GM21717 (cell line): Measurements from ENCODE around the gene TBXAS1.

Experiments used
- ATAC-seq: cut with Tn5 transposase; IDR thresholded peaks from one replicate; pipeline ENCODE4 v1.9.1; 2021; ENCODE audit warnings: mild to moderate bottlenecking, moderate library complexity; ENCODE audit not compliant: unreplicated experiment

The TBXAS1 gene

DNA sequence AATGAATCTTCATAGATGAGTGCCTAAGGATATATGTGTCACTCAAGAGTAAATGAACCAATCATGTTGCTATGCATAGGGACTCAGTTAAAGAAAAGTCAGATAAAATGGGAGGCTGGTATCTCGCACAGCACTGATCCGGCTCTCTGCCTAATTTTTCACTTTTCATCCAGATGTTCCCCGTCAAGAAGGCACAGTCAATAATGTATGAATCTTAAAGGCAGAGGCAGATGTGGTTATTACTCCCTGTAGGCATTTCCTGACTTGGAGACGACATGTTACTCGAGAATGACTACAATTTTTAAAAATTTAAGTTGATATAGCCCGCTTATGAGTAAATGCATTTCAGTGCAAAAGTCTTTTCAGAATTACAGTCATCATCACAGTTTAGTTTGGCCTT, 113.6 kb downstream of the TBXAS1 start:
- no peak for ATAC-seq

DNA sequence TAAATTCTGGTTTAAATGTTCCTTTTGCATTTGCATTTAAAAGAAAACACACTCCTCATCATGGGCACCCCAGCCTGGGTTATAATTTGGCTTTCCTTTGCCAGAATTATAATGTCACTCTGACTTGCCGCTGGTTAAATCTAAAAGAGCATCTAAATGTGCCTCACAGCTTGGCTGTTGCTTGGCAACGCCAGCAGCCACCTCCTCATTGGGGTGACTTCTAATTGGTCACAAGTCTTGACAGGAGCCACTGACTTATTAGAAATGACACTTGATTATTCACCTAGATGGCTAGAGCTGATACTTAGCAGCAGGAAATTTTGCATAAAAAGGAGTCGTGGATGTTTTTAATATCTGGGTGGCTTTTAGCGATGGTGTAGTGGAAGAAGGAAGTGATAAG, 114.3 kb downstream of the TBXAS1 start:
- no peak for ATAC-seq

- no peak for ATAC-seq
These were observed 115.2 kb downstream of the TBXAS1 start for GRCh38 chr7:139944248-139944647.

GRCh38 chr7:139946533-139946932, 117.5 kb downstream of the TBXAS1 start:
- ATAC-seq: no peak

DNA sequence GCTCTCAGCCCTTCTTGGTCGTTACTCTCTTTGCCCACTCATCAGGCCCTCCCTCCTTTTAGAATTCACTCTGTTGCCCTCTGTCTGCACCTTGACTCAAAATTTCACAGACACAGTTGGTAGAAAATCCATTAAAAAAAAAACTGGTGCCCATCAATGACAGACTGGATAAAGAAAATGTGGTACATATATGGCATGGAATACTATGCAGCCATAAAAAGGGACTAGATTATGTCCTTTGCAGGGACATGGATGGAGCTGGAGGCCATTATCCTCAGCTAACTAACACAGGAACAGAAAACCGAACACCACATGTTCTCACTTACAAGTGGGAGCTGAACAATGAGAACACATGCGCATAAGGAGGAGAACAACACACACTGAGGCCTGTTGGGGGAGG, 118.0 kb downstream of the TBXAS1 start:
- ATAC-seq: no peak

DNA sequence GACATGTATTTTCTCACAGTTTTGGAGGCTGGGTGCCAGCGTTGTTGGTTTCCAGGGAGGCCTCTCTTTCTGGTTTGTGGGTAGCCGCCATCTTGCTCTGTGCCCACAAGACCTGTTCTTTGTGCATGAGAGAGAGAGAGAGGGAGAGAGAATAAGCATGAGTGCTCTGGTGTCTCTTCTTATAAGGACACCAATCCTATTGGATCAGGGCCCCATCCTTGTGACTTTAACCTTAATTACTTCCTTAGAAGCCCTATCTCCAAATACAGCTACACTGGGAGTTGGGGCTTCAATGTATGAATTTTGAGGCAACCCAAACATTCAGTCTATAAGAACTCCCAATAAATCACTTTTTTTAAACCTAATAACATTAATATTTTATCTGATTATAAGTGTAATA, 119.1 kb downstream of the TBXAS1 start:
- ATAC-seq: no peak

DNA sequence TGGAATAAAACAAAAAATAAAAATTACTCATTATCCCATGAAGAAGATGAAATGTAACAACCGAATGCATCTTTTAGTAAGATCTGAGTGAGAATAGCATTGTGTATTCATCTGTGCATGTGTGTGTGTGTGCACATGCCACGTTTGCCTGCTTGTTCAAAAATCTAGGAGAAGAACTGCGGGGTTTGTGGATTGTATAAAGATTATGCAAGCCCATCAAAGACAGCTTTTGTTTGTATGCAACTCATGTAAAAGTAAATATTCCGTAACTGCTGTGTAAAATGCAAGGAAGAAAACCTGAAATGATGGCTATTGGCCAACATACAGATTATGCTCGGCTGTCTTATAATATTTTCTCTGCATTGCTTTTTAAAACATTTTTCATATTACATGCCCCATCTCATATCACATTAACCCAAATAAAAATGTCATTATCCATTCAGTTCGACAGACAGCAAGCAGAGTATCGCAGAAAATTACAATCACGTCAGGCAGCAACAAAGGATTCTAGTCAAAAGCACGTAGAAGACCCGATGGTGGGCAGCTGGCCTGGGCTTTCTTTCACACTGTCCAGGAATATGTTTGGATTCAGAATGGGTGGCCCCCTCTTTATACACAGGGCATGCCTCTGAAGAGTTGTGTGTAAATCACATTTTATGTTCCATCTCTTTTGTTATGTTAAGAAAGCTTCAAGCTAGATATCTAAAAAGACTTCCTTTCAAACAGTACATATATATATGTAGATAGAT, 119.7 kb downstream of the TBXAS1 start:
- no peak for ATAC-seq

- ATAC-seq: no peak
These were observed 120.6 kb downstream of the TBXAS1 start for GRCh38 chr7:139949629-139950028.

GRCh38 chr7:139950881-139951525, 121.9 kb downstream of the TBXAS1 start:
- no peak for ATAC-seq

GRCh38 chr7:139953229-139953628, 124.2 kb downstream of the TBXAS1 start:
- ATAC-seq: no peak

DNA sequence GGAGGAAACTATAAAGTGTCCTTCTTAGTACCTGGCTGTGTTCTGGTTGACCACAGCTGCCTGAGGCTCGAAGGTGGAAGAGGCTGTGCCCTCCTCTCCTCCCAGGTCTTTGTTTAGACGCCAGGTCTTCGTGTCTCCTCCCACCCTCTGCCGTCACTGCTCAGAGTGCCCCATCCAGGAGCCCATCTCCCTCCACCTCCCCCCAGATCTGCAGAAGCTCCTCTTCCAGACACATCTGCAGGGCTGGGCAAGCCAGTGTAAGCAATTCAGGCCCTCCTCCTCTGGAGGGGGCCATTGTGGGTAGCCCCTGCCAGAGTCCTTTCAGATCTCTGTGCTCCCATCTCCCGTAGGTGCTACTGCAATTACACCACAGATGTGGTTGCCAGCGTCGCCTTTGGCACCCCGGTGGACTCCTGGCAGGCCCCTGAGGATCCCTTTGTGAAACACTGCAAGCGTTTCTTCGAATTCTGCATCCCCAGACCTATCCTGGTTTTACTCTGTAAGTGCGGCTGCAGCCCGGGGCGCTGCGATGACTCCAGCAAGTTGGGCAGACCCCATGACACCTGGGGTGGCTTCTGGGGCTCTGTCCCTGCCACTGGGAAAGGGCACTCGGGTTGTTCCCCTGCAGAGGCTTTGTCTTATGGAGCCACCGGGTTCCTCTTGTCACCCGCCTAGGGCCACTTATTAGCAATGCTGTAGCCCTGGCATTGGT, 126.2 kb downstream of the TBXAS1 start:
- no peak for ATAC-seq

DNA sequence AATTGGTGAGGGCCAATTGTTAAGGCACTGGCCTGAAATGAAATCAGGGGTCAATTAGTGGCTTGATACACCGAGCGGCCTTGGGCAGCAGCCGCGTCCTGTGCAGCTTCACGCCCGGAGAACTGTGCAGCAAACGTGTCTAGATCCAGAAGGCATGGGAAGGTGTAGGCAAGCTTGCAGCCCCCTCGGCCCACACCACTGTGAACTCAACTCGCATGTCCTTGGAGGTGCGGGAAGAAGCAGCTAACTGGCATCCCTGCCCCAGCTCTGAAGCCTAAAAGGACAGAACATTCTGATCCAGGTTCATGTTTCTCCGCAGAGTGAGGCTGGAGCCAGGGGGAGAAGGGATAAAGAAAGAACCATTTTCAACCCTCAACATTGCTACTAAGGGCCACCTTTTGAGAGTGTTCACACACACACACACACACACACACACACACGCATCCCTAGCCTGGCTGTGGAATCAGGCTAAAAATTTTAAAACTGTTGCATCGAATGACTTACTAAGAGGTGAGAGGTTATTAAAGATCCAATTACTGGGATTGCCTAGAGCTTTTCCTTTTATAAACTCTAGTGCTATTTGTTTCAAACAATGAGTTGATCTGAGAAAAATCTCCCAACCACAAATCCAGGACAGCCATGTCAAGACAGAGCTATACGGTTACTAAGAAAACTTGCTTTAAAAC, 129.7 kb downstream of the TBXAS1 start:
- ATAC-seq: no peak

DNA sequence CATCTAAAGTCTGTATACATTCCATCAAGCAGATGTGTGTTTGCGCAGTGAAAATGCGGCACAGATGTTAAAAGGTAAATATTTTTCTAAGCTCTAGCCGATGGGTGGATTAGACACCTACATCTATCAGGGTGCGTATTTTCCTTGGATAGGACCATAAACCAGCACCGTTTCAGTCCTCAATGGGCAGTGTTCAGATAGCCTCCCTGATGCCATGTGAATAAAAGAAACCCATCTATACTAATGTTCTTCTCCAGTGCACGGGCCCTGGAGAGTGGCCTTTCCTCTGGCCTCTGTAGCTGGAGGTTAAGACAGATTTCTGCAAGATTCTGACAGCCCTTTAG, 130.2 kb downstream of the TBXAS1 start:
- ATAC-seq: no peak

DNA sequence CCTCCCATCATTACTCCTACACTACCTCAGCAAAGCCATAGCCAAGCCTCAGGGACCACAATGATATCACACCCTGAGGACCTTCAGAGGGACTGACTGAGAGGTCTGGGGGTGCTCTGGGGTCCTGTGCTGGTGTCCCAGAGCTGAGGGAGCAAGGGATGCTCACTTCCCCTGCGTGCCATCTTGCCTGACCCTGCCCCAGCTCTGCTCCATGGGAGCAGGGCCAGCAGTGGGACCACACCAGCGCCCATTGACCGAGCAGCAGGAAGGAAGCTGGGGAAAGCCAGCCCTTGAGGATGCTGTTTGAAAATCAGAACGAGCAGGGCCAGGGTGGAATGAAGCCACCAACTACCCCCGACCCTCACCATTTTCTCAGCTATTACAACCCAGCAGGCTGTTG, 130.7 kb downstream of the TBXAS1 start:
- no peak for ATAC-seq

GRCh38 chr7:139960157-139960556, 131.1 kb downstream of the TBXAS1 start:
- ATAC-seq: no peak

GRCh38 chr7:139965942-139966628, 137.0 kb downstream of the TBXAS1 start:
- ATAC-seq: no peak

- no peak for ATAC-seq
These were observed 137.9 kb downstream of the TBXAS1 start for GRCh38 chr7:139966949-139967348.

- ATAC-seq: no peak
These were observed 139.9 kb downstream of the TBXAS1 start for GRCh38 chr7:139968931-139969330.

DNA sequence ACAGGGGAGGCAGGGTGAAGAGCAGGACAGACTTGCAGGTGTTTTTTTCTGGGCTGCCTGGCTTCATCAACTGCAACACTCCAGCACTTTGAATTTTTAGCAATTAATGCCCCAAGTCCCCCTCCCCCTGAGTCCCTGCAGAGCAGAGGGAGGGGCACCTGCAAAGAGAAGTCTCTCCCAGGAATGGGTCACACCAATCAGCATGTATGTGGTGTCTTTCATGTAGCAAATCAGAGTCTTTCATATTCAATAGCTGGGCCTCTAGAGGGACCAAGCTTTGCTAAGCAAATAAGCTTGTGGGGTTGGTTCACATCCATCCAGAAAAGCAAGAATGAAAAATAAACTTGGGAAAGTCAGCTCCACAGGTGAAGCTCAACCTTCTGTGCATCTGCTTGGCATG, 143.0 kb downstream of the TBXAS1 start:
- no peak for ATAC-seq

DNA sequence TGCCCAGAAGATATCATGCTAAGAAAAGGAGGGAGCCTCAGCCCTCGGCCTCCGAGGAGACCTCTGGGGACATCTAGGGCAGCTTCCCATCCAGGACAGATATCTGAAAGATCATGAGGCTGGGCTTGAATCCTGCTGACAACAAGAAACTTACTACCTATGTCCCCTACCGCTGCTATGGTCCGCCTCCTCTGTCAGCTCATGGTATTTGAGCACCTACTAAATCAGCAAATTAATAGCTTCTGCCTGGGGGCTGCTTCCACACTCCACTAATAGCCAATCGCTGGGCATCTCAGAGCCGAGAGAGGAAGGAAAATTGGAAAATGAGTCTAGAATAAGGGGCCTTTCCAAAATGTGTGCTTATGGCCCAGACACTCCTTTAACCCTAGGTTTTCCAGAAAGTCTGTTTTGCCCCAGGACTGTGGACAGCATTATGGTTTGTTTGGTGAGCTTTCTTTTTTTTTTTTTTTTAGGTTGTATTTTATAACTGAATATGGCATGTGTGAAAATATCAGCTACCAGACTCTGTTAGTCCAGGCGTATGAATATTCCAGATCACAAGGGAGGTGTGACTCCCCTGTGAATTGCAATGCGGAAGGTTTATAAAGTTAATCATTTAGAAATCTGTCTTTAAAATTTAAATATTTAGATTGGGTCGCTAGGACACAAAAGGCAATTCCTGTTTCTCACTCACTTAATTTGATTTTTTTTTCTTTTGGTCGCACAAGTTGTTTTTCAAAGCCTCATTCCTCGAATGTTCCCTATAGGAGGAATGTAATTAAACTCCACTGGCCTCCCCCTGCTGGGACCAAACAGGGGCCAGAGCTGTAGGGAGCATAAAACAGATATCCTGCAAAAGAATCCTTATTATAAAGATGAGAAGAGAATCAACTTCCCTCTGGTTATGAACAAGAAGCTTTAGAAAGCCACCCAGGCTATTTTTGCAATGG, 144.3 kb downstream of the TBXAS1 start:
- no peak for ATAC-seq
